Measurements from ENCODE around the gene IDH3B.
"Not testable (repeated sequence)": the region's sequence is repeated elsewhere in the genome, so short reads cannot be mapped to it uniquely, and the experiment has no call there.

IDH3B gene

DNA sequence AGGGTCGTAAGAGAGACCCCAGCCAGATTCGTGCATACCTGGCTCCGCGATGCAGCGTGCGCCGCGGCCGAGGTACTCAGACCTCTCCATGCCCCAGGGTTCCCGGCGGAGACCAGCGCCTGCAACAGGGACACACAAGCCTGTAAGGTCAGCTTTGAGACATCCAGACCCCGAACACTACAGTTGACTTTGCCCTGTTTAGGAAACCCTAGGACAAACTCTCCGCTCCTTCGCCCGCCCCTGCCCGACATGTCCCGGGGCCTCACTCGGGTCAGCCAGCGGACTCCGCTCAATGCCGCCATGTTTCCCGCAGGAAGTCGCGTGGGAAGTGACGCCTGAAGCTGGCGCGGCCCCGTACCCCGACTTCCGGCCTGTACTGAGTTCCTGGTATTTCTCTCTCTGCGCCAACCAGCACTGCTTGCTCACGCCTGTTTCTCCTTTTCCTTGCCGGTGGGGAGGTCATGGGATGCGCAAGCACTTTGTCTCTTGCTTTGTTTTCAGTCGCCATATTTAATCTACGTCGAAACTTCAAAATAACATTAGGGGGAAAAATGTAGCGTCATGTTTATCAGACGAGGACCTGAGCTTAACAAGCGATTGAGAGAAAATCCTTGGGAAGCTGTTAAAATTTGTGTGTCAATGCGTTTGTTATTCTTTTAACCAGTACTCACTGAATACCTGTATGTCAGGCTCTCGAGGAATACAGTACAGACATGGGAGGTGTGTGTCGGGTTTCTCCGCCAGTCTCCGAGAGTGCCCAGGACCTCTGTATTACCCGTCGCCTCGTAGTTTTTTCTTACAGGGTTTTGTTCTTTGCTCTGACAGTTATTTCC, at the start of gene IDH3B:
IDH3B (minus strand) TSS at position 330 of the 833 bp plus-strand sequence; CDS start at position 302, 28 bp downstream.
- peak; percentile 82 for DNase-seq (ENCODE audit: low read depth in 2 of 2)

DNA sequence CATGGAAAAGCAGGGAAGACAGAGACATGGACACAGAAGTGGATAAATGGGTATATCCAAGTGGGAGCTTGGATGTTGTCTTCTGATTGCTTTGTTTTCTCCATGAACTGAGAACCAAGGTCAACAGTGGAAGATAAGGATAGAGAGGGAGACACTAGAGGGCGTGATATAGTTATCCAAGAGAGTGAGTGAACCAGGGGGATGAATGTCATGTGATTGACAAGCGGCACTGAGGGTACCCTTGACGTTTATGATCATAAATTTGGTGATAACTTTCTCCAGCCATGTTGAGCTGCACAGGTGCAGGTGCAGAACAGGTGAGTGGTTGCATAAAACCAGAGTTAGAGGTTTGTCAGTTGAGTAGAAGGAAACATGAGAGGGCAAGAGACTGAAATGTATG, 49.3 kb upstream of the IDH3B start:
- no peak for DNase-seq (ENCODE audit: low read depth in 2 of 2)

DNA sequence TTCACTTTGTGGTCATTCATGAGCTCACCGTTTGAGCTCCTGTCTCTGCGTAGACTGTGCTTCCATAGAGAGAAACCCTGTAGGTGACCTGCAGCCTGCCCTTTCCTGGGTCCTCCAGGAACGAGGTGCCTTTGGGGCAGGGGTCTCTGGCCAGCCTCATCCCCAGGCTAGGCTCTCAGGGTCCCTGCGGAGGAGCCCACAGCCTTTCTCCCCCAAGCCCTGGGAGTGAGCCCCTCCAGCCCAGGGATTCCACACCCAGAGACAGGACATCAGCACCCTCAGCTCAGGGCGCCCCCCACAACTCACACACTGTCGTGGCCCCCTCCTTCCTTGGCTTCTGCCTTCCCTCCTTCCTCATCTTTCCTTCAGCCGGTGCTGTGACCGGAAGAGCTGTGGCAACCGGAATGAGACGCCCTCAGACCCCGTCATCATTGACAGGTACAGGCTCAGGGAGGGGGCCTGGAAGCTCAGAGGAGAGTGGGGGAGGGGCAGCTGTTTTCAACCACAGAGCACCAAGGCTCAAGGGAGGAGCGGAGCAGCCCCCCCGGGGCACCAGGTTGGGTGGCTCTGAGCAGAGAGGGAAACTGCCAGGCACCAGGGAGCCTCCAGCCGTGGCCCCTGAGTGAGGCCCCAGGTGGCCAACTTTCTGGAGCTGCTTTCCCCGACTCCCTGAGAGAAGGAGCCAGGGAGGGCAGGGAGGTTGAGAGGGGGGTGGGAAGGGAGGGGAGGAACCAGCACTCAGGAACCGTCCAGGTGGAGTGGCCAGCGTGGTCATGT, 45.4 kb upstream of the IDH3B start:
- DNase-seq (ENCODE audit: low read depth in 2 of 2): no peak

DNA sequence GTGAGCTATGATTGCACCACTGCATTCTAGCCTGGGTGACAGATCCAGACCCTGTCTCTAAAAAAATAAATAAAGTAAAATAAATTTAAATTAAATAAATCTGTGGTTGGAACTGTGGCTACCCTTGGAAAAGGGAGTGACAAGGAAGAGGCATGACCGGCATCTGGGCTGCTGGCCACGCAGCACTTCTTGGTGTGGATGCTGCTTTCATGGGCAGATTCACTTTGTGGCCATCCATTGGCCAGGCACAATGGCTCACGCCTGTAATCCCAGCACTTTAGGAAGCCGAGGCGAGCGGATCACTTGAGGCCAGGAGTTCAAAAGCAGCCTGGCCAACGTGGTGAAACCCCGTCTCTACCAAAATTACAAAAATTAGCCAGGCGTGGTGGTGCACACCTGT, 44.6 kb upstream of the IDH3B start:
- DNase-seq (ENCODE audit: low read depth in 2 of 2): no peak

DNA sequence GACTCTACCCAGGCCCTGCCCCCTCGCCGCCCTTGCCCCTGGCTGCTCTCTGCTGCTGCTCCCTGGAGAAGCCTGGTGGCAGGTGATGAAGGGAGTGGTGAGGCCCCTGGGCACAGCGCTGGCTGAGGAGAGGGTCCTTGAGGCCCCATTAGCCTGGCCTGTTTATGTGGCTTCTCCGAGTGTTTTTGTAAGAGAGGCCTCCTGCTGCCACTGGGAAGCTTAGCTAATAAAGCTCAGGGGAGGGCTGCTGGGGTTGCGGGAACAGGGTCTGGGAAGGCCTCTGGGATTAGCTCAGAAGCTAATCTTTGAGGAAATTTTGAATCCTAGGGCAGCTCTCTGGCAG, 44.0 kb upstream of the IDH3B start:
- no peak for DNase-seq (ENCODE audit: low read depth in 2 of 2)

GRCh38 chr20:2707353-2708072, 43.5 kb upstream of the IDH3B start:
- no peak for DNase-seq (ENCODE audit: low read depth in 2 of 2)

DNA sequence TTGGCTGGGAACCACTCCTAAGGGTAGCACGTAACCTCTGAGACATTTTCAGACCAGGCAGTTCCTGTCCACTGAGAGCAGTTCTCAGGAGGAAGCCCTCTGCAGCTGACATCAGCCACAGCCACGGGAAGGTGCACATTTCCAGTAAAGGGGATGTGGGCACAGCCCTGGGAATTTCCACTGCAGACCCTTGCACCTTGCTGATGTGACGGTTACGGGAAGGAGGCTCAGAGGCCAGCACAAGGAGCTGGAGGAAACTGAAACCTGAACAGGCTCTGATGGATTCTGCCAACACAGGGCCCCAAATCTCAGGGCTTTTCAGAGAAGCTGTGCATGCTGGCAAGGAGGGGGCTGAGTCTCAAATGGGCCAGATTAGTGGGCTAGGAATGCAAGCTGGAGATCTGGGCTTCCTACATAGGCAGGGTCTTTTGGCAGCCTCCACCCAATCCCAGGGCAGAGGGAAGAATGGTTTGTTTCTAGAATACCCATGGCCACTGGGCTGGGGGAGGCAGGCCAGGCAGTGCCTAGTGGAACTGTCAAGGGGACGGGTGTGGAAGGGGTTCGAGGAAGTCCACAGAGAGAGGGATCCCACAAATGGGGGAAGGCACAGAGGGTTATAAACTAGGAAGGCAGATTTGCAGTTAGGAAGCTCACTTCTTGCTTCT, 42.8 kb upstream of the IDH3B start:
- DNase-seq (ENCODE audit: low read depth in 2 of 2): no peak

- no peak for DNase-seq (ENCODE audit: low read depth in 2 of 2)
Observed at GRCh38 chr20:2705931-2706645, 42.1 kb upstream of the IDH3B start.

- no peak for DNase-seq (ENCODE audit: low read depth in 2 of 2)
Observed at GRCh38 chr20:2703716-2704475, 39.9 kb upstream of the IDH3B start.

GRCh38 chr20:2701671-2702081, 37.7 kb upstream of the IDH3B start:
- DNase-seq (ENCODE audit: low read depth in 2 of 2): no peak

GRCh38 chr20:2700913-2701620, 37.1 kb upstream of the IDH3B start:
- no peak for DNase-seq (ENCODE audit: low read depth in 2 of 2)

- no peak for DNase-seq (ENCODE audit: low read depth in 2 of 2)
Observed at GRCh38 chr20:2699775-2700413, 35.9 kb upstream of the IDH3B start.

GRCh38 chr20:2698912-2699311, 34.9 kb upstream of the IDH3B start:
- no peak for DNase-seq (ENCODE audit: low read depth in 2 of 2)

- no peak for DNase-seq (ENCODE audit: low read depth in 2 of 2)
Observed at GRCh38 chr20:2698186-2698817, 34.3 kb upstream of the IDH3B start.

DNA sequence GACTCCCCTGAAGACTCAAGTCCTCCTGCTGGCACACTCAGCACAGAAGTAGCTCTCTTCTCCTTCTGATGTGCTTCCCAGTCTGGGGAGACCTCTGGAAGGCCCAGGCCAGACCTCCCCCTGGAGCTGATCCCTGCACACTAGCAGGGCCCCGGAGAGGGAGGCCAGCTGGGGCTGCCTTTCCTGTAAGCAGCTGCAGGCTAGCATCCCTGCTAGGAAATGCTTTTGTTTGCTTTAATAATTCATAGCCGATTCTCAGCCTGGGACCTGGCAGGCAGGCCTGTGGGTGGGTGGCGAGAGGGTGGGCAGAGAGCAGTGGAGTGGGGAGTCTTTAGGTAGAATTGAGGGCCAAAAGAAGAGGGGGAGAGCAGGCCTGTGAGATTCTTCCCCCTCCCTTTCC, 33.8 kb upstream of the IDH3B start:
- DNase-seq (ENCODE audit: low read depth in 2 of 2): no peak

DNA sequence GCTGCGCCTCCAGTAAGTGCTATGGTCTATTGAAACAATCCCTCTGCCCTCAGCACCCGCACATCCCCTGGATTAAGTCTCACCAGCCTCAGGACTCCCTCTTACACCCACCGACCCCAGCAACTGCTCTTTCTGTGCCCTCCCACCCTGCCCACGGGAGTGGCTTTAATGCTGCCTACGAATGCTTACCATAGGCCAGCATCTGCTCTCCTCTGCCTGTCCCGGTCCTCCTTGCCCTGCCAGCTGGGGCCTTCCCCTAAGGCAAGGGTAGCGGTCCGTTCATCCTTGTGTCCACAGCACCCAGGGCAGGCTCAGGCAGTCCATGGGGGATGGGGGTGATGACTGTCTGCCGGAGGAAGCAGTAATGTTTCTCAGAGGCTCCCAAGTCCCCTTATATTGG, 32.6 kb upstream of the IDH3B start:
- no peak for DNase-seq (ENCODE audit: low read depth in 2 of 2)

- not testable (repeated sequence) for DNase-seq (ENCODE audit: low read depth in 2 of 2)
Observed at GRCh38 chr20:2695984-2696525, 32.0 kb upstream of the IDH3B start.

DNA sequence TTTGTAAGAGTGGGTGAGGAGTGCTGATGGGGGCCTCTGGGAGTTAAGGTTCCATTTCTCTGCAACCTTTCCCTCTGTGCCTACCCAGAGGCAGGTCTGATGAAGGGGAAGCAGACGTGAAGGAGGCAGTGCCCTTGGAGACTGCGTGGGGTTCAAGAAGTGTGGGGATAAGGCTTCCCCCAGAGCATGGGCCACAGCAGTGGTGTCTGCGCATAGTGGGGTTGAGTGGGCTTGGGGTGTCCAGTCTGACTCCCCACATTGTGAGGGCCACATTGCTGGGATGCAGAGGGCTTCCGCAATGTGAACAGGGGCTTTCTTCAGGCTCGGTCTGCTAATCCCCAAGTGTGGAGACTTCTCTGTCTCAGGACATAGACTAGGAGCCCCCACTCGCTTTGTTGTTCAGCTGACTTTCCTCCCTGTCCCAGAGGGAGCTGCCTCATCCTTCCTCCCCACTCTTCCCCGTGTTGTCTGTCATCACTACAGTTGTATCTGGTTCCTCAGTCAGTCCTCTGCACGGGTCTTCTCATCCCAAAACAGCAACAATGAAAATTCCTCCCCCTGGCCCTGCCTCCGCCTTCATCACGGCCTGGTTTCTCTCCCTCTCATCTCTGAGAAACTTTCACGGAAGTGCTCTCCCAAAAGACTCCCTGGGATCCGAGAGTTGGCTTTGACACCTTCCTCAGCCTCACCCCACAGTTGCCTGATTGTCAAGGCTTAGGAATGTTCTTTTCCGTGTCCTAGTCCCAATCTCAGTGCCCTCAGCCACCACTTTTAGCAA, 31.4 kb upstream of the IDH3B start:
- DNase-seq (ENCODE audit: low read depth in 2 of 2): no peak

Data from activated CD4-positive, alpha-beta T cell treated with anti-CD3 and anti-CD28 coated beads for 24 hours (primary cell).